GM12878 (cell line): ENCODE results near the gene CLDN6. TPM values are rescaled to one million over a fixed set of nuclear protein-coding genes. Genes with fewer than 3 reads are reported as not detected.
A peak's percentile ranks its signal among the peaks of the same experiment; 100 is the strongest.

Experiments used
- ATAC-seq: fragments of 200-7000 bp; cut with Tn5 transposase; 3 replicates; pipeline ENCODE4 v1.9.1; 2020; ENCODE audit warnings: mild to moderate bottlenecking, moderate library complexity
- BruUV-seq: library from RNA; stranded (reverse); fragments of 400-500 nt; replicated peaks from 2 replicates; lab custom pipeline; 2021; lab: Mats Ljungman, UMichigan
- CTCF ChIA-PET: fragments of 300-600 bp; sonication (Branson Sonifier 250); formaldehyde crosslinking; extraction: SDS; loops from one replicate; lab custom pipeline; 2021; ENCODE audit warnings: inconsistent platforms; lab: Yijun Ruan, JAX
- POLR2A ChIA-PET: fragments of 350-600 bp; formaldehyde crosslinking; extraction: SDS; loops from one replicate; lab custom pipeline; 2021; ENCODE audit warnings: inconsistent platforms; lab: Charles Lee
- RAD21 ChIA-PET: fragments of 300-600 bp; sonication (Branson Sonifier 250); formaldehyde crosslinking; loops from one replicate; lab custom pipeline; 2023; ENCODE audit warnings: antibody characterized with exemption; ENCODE audit not compliant: unreplicated experiment; lab: Charles Lee
- SMC1A ChIA-PET: fragments of 300-600 bp; sonication (Branson Sonifier 250); formaldehyde crosslinking; loops from one replicate; lab custom pipeline; 2023; ENCODE audit not compliant: unreplicated experiment, uncharacterized antibody; lab: Charles Lee
- DNase-seq: peaks from one replicate; pipeline ENCODE4 v3.0.0-alpha.2; 2011; ENCODE audit warnings: low read depth, low spot score
- FAIRE-seq: peaks from 3 replicates; lab custom pipeline; 2011; peaks lifted over from hg19 to GRCh38; lab: Jason Lieb, UNC
- H2AFZ ChIP-seq: 2 replicates; pipeline ENCODE4 v1.6.0; 2011; ENCODE audit warnings: low read depth, low read length, control low read depth; ENCODE audit not compliant: control insufficient read depth
- H3K27ac ChIP-seq: 2 replicates; pipeline ENCODE4 v1.5.1; 2011; ENCODE audit warnings: control low read depth; ENCODE audit not compliant: control insufficient read depth, insufficient read depth
- H3K27me3 ChIP-seq, 2 experiments: replicated peaks in 1 of 2; 2 replicates each; pipeline versions ENCODE4 v1.6.0 to v1.6.1; 2011; ENCODE audit warnings: low read length in 1 of 2; ENCODE audit not compliant: control insufficient read depth in 2 of 2, insufficient read depth in 2 of 2
- H3K36me3 ChIP-seq, 2 experiments: 2 replicates each; pipeline ENCODE4 v1.5.1; 2011; ENCODE audit warnings: low read length in 1 of 2; ENCODE audit not compliant: control insufficient read depth in 2 of 2, insufficient read depth in 2 of 2
- H3K4me1 ChIP-seq: 2 replicates; pipeline ENCODE4 v1.6.1; 2011; ENCODE audit warnings: mild to moderate bottlenecking, low read length, moderate library complexity, mixed read lengths; ENCODE audit not compliant: control insufficient read depth, insufficient read depth
- H3K4me2 ChIP-seq: 2 replicates; pipeline ENCODE4 v1.6.0; 2011; ENCODE audit warnings: control low read depth; ENCODE audit not compliant: control insufficient read depth, insufficient read depth
- H3K4me3 ChIP-seq: fragments of 200-600 bp; sonication (generic); 2 replicates; pipeline ENCODE4 v1.5.1; 2016
- H3K79me2 ChIP-seq: 2 replicates; pipeline ENCODE4 v1.6.0; 2011; ENCODE audit warnings: low read length; ENCODE audit not compliant: control insufficient read depth, insufficient read depth
- H3K9ac ChIP-seq: 2 replicates; pipeline ENCODE4 v1.8.0; 2011; ENCODE audit warnings: low read length, control low read depth, mixed read lengths; ENCODE audit not compliant: control insufficient read depth, insufficient read depth
- H3K9me3 ChIP-seq: replicated peaks from 3 replicates; pipeline ENCODE4 v1.5.1; 2011; ENCODE audit warnings: mild to moderate bottlenecking, low read length; ENCODE audit not compliant: control insufficient read depth, insufficient read depth
- H4K20me1 ChIP-seq: 2 replicates; pipeline ENCODE4 v1.6.0; 2011; ENCODE audit not compliant: control insufficient read depth, insufficient read depth
- CHD1 ChIP-seq: IDR thresholded peaks from 2 replicates; pipeline ENCODE4 v1.6.1; 2012; ENCODE audit warnings: low read depth, low read length, improper control_type of control experiment
- CHD2 ChIP-seq: IDR thresholded peaks from 2 replicates; pipeline ENCODE4 v1.6.1; 2011; ENCODE audit warnings: low read depth, low read length, improper control_type of control experiment, borderline replicate concordance
- CHD4 ChIP-seq: fragments of 200-600 bp; sonication (generic); IDR thresholded peaks from 2 replicates; pipeline ENCODE4 v1.6.1; 2016; ENCODE audit warnings: mild to moderate bottlenecking
- POLR2AphosphoS5 ChIP-seq: IDR thresholded peaks from 2 replicates; pipeline ENCODE4 v1.6.1; 2011; ENCODE audit warnings: mild to moderate bottlenecking, low read length, inconsistent platforms
- SIN3A ChIP-seq: IDR thresholded peaks from 2 replicates; pipeline ENCODE4 v1.6.1; 2012; ENCODE audit warnings: low read depth, low read length, improper control_type of control experiment
- SMARCA5 ChIP-seq: fragments of 450-650 bp; IDR thresholded peaks from 2 replicates; pipeline ENCODE4 v1.6.1; 2017; ENCODE audit warnings: mild to moderate bottlenecking
- SPI1 ChIP-seq: IDR thresholded peaks from 2 replicates; pipeline ENCODE4 v1.6.1; 2011; ENCODE audit warnings: low read depth, mild to moderate bottlenecking, low read length, moderate library complexity, borderline replicate concordance; ENCODE audit not compliant: insufficient read depth
- TCF7 ChIP-seq: IDR thresholded peaks from 2 replicates; pipeline ENCODE4 v1.6.1; 2014; ENCODE audit warnings: antibody characterized with exemption, borderline replicate concordance
- ZNF217 ChIP-seq: fragments of 450-650 bp; IDR thresholded peaks from 2 replicates; pipeline ENCODE4 v1.6.1; 2017; ENCODE audit warnings: antibody characterized with exemption, mild to moderate bottlenecking
- ZNF622 ChIP-seq: fragments of 450-650 bp; IDR thresholded peaks from 2 replicates; pipeline ENCODE4 v1.6.1; 2017; ENCODE audit warnings: mild to moderate bottlenecking, inconsistent platforms
- WGBS: methylation state at CpG from one replicate; pipeline ENCODE4 v1.1.6; 2016; ENCODE audit warnings: low lambda C conversion rate; ENCODE audit not compliant: insufficient replicate concordance, insufficient coverage; ENCODE audit errors: missing lambda C conversion rate; 5-methylcytosine and 5-hydroxymethylcytosine counted together
- in situ Hi-C: fragments of 300-500 bp; cut with MboI; formaldehyde crosslinking; loops from 9 replicates; pipeline ENCODE4 v1.14.3; 2018; ENCODE audit warnings: mixed read lengths
- intact Hi-C: fragments of 100-400 bp; cut with micrococcal nuclease; formaldehyde crosslinking; loops from one replicate; pipeline ENCODE4 v1.14.2; 2022; ENCODE audit not compliant: unreplicated experiment
- polyA plus RNA-seq, 11 experiments: library from polyadenylated mRNA; depleted of rRNA in 4 of 11; unstranded in 6 of 11; stranded (reverse) in 5 of 11; fragments of >200 nt; fragmentation: Nextera tagmentation in 4 of 11; fragmentation: Illumina TruSeq in 1 of 11; extraction: Ambion mirVana in 4 of 11; extraction: Trizol in 1 of 11; gene quantifications; 1 replicate in 1 of 11; 2 replicates in 10 of 11; pipeline versions ENCODE4 v1.2.1 to v1.2.3, GENCODE V29; 2011 to 2016; ENCODE audit warnings: inconsistent platforms in 2 of 11, missing spikeins in 2 of 11, low read depth in 1 of 11
- total RNA-seq, 4 experiments: library from RNA; depleted of rRNA in 3 of 4; stranded (reverse); fragments of >200 nt in 3 of 4; fragmentation: Illumina TruSeq in 1 of 4; extraction: Trizol in 1 of 4; gene quantifications; 2 replicates each; pipeline versions ENCODE4 v1.2.1 to v1.2.3, GENCODE V29; 2013 to 2021
- TF ChIP-seq, protein P1 (sequence below): IDR thresholded peaks from 2 replicates; pipeline ENCODE4 v1.6.1; 2011; ENCODE audit warnings: mild to moderate bottlenecking, low read depth, low read length, moderate library complexity; ENCODE audit not compliant: insufficient replicate concordance
- TF ChIP-seq, protein P2 (sequence below): fragments of 450-650 bp; formaldehyde crosslinking; IDR thresholded peaks from 2 replicates; pipeline ENCODE4 v1.5.0; 2022; ENCODE audit warnings: mild to moderate bottlenecking, missing genetic modification characterization
- TF ChIP-seq, protein P3 (sequence below): fragments of 450-650 bp; IDR thresholded peaks from 2 replicates; pipeline ENCODE4 v1.6.1; 2017; ENCODE audit warnings: low read depth, mild to moderate bottlenecking, moderate library complexity

Gene CLDN6
- total and polyA plus RNA-seq, 10 of the 15 experiments (the other 5 are each of a cell fraction or from before 2014, with no cell fraction given) = 0.15 to 0.26 (median 0.23) TPM; not detected in 7

DNA sequence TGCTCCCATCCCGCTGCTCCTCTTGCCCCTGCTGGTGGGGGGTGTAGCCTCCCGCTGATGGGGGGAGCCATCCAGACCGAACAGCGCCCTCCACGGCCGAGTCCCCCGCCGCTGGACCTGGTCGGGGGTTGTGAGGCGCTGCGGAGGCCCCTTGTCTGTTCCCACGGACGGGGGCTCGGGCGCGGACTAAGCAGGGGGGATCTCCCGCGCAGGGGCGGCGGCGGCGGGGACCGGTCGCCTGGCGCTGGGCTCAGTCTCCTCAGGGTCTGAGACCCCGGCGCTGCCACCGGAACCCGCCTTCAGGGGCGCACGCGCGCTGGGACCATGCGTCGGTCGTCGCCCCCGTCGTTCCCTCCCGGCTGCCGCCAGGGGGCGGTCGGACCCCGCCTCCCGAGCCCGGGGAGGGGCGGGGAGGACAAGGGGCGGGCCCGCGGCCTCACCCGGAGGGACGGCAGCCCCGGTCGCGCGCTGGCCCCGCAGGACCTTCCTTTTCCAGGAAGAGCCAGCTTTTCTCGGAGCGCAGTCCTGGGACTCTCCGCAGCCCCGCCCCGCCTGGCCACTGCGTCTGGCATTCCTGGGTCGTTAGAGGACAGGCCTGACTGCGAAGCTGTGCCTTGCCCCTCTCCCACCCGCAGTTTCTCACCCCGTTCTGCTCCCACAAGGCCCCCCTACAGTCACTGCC lies 41.2 kb upstream of the CLDN6 start:
- Histone ChIP-seq H3K9ac (peak overlapping the region; percentile 82), H3K27ac (peak overlapping the region; percentile 70), H3K9me3 (no peaks in the 10 kb centered on the region; the same call in 2 of the 3 replicates), H4K20me1 (no peaks in the 10 kb centered on the region), H3K27me3 (no peaks in the 10 kb centered on the region), H3K4me1 (peaks cover 16% of the 10 kb centered on the region), H3K79me2 (no peaks in the 10 kb centered on the region), H3K4me3 (peak overlapping the region; percentile 87), H3K36me3 (no peaks in the 10 kb centered on the region), H2AFZ (peak overlapping the region; percentile 87), H3K4me2 (peak overlapping the region; percentile 75)
- FAIRE-seq (no peak), ATAC-seq (peak; percentile 97), DNase-seq (no peak)
- ChIA-PET SMC1A (interaction anchor here (0.7 to 3.9 kb wide), 13 partner anchors 11 to 107 kb away, joined by 3 to 53 read pairs (median 4); no protein-coding TSS in a partner anchor), RAD21 (interaction anchor here (0.6 to 3.0 kb wide), 20 partner anchors 16 to 113 kb away, joined by 3 to 72 read pairs (median 6); partner anchors contain the start of genes TNFRSF12A and ZNF213), POLR2A (interaction anchor here (0.6 to 1.7 kb wide), 9 partner anchors 18 to 1071 kb away, joined by 3 to 12 read pairs (median 5); partner anchors contain the start of genes HCFC1R1, THOC6 and ZNF213), CTCF (interaction anchor here (0.6 to 9.5 kb wide), 33 partner anchors 10 to 112 kb away, joined by 3 to 174 read pairs (median 5); partner anchors contain the start of genes HCFC1R1, THOC6 and ZNF213)
- 3% methylated on average over 32 of the region's 67 CpGs for WGBS
- no TSS peak for BruUV-seq
- intact Hi-C loops (loop anchor here (1.0 to 2.0 kb wide), 3 partner anchors 36 to 108 kb away; no protein-coding TSS in a partner anchor), in situ Hi-C loops (no loop called here)
- TF ChIP-seq CHD4 (no peak), SIN3A (no peak; the same call in 1 of the 2 replicates), SMARCA5 (peak; percentile 96), CHD2 (no peak), POLR2AphosphoS5 (no peak), ZNF622 (no peak), ZNF217 (peak; percentile 55; the same call in 1 of the 2 replicates), SPI1 (no peak), CHD1 (no peak), TCF7 (no peak)
- TF ChIP-seq, protein P1, sequence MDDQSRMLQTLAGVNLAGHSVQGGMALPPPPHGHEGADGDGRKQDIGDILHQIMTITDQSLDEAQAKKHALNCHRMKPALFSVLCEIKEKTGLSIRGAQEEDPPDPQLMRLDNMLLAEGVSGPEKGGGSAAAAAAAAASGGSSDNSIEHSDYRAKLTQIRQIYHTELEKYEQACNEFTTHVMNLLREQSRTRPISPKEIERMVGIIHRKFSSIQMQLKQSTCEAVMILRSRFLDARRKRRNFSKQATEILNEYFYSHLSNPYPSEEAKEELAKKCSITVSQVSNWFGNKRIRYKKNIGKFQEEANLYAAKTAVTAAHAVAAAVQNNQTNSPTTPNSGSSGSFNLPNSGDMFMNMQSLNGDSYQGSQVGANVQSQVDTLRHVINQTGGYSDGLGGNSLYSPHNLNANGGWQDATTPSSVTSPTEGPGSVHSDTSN = no peak
- TF ChIP-seq, protein P2, sequence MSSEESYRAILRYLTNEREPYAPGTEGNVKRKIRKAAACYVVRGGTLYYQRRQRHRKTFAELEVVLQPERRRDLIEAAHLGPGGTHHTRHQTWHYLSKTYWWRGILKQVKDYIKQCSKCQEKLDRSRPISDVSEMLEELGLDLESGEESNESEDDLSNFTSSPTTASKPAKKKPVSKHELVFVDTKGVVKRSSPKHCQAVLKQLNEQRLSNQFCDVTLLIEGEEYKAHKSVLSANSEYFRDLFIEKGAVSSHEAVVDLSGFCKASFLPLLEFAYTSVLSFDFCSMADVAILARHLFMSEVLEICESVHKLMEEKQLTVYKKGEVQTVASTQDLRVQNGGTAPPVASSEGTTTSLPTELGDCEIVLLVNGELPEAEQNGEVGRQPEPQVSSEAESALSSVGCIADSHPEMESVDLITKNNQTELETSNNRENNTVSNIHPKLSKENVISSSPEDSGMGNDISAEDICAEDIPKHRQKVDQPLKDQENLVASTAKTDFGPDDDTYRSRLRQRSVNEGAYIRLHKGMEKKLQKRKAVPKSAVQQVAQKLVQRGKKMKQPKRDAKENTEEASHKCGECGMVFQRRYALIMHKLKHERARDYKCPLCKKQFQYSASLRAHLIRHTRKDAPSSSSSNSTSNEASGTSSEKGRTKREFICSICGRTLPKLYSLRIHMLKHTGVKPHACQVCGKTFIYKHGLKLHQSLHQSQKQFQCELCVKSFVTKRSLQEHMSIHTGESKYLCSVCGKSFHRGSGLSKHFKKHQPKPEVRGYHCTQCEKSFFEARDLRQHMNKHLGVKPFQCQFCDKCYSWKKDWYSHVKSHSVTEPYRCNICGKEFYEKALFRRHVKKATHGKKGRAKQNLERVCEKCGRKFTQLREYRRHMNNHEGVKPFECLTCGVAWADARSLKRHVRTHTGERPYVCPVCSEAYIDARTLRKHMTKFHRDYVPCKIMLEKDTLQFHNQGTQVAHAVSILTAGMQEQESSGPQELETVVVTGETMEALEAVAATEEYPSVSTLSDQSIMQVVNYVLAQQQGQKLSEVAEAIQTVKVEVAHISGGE (CRISPR knock-in tag) = no peak
- TF ChIP-seq, protein P3, sequence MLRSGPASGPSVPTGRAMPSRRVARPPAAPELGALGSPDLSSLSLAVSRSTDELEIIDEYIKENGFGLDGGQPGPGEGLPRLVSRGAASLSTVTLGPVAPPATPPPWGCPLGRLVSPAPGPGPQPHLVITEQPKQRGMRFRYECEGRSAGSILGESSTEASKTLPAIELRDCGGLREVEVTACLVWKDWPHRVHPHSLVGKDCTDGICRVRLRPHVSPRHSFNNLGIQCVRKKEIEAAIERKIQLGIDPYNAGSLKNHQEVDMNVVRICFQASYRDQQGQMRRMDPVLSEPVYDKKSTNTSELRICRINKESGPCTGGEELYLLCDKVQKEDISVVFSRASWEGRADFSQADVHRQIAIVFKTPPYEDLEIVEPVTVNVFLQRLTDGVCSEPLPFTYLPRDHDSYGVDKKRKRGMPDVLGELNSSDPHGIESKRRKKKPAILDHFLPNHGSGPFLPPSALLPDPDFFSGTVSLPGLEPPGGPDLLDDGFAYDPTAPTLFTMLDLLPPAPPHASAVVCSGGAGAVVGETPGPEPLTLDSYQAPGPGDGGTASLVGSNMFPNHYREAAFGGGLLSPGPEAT = no peak
